Activated CD4-positive, alpha-beta T cell treated with anti-CD3 and anti-CD28 coated beads, Interleukin-2, amount 50 U/mL, for 48 hours (primary cell): ENCODE data around the gene DNAJB6.
A peak's percentile ranks its signal among the peaks of the same experiment; 100 is the strongest.

ENCODE experiments used
- DNase-seq, 2 experiments: peaks; one replicate each; pipeline ENCODE4 v3.0.0-alpha.2; 2020

DNAJB6 gene

DNA sequence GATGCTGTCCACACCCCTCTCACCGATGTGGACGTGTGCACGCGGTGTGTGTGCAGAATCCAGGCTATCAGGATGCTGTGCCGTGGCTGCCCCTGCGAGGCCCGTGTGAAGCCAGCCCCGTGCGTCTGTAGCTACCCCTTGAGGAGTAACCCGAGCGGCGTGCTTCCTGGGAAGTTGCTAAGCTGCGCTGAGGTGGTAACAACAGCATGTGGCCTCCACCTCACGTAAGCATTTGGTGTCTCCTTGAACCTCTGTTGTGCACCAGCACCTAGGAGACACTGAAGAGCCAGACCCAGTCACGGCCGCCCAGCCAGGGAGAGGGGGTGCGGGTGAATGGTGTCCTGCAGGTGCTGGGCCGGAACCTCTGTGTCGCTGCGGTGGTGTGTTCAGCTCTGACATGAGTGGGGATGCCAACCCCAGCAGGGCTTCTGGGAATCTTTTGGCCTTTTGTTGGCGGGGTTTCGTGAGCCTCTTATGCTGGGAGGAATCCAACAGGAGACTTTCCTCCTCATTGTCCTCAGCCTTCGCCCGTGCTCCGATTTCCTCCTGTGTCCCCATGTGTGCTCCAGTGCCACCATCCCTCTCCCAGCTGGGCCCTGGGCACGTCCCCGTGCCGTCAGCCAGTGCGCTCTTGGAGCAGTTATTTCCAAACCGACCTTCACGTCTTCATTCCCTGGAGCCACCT lies 60.4 kb downstream of the DNAJB6 start:
- no peak for DNase-seq

GRCh38 chr7:157397731-157398691 lies 61.2 kb downstream of the DNAJB6 start:
- DNase-seq: peak in 1 of 2 experiments; percentile 32

GRCh38 chr7:157399086-157399687 lies 62.4 kb downstream of the DNAJB6 start:
- DNase-seq: no peak

GRCh38 chr7:157400171-157400860 lies 63.5 kb downstream of the DNAJB6 start:
- no peak for DNase-seq

GRCh38 chr7:157401567-157402387 lies 65.0 kb downstream of the DNAJB6 start:
- DNase-seq: no peak

DNA sequence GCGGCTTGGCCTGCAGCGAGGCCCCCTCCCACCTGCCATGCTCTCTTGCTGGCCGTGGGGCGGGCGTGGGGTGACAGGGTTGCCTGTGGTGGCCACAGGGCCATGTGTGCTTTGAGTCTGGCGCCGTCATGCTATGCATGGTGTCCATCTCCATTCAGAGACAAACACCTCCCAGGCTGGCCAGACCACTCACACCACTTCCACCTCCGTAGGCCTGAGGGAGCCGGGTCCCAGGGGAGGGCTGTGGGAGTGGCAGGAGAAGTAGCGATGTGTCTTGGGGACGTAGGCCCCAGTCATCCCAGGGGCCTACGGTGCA lies 65.5 kb downstream of the DNAJB6 start:
- no peak for DNase-seq

DNA sequence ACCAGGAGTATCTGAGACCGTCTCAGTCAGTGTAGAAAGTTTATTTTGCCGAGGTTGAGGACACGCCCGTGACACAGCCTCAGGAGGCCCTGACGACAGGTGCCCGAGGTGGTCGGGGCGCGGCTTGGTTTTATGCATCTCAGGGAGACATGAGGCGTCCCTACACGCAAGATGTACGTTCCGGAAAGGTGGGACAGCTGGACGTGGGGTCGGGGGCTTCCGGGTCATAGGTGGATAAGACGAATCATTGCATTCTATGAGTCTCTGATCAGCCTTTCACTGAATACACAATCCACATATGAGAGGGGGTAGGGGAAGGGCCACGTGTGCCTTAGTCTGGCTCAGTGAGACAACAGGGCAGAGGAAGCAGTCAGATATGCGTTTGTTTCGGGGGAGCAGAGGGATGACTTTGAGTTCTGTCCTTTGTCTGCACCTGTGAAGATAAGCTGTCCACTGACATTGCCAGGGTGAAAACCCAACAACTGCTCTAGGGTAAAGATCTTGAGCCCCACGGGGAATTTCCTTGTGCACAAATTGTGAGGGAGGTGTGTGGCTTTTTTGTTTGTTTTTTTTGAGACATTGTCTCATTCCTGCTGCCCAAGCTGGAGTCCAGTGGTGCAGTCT lies 66.2 kb downstream of the DNAJB6 start:
- no peak for DNase-seq

GRCh38 chr7:157403646-157404401 lies 67.0 kb downstream of the DNAJB6 start:
- no peak for DNase-seq

DNA sequence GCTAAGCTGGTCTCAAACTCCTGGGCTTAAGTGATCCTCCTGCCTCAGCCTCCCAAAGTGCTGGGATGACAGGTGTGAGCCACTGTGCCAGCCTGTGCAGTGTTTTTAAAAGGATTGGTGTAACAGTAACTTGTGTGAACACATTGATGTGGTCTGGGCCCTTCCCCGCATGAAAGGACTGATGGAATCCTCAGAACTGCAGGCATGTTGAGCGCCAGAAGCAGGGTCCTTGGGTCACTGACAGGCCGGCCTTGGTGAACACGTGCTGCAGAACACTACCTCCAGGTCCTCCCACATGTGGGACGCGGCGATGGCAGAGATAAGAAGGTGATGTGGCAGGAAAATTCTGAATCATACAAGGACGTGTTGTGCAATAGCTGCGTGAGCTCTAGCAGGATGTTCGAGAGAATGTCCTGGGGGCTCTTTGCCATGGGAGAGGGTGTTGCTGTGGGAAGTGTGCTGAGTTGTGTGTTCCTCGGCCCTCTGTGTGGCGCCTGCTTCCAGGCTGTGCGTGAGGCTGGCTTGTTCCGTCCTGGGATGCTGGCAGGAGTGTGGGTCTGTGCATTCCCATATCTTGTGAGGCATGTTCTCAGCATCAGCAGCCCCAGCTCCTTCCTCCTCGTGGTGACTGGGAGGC lies 68.2 kb downstream of the DNAJB6 start:
- peak; percentile 66 to 75 for DNase-seq

- no peak for DNase-seq
These were observed 68.7 kb downstream of the DNAJB6 start for GRCh38 chr7:157405501-157405900.

- DNase-seq: no peak
These were observed 69.4 kb downstream of the DNAJB6 start for GRCh38 chr7:157405914-157406810.

- DNase-seq: no peak
These were observed 70.2 kb downstream of the DNAJB6 start for GRCh38 chr7:157406971-157407370.

DNA sequence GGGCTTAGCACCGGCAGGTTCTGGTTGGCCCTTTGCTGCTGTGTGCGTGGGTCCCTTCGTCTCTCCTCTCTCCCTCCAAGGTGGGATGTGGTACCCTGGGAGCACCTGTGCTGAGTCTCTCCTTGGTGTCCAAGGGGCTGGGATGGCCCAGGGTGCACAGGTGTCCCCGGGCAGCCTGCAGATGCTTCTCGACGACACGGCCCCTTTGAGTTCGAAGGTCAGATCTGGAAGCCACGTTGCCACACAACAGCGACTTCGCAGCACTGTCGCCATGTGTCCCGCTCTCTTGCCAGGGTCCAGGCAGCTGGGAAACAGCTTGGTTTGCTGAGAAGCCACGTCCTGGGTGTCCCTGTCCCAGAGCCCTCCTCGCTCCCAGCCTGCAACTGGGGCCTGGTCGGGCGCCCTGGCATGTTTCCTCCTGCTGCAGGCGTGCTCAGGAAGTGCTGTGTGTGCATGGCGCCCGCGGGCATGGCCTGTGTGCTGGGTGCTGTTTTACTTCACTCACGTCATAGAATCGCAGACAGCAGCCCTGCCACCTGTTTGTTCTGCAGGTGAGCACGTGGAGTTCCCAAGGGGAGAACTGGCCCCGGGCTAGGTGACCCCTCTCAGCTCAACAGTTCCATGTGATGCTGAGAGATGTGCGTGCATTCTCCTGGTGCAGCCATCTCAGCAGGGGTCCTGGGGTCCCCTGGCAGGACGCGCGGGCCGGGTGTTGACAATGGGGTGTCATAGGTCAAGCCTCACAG lies 70.9 kb downstream of the DNAJB6 start:
- DNase-seq: no peak

DNA sequence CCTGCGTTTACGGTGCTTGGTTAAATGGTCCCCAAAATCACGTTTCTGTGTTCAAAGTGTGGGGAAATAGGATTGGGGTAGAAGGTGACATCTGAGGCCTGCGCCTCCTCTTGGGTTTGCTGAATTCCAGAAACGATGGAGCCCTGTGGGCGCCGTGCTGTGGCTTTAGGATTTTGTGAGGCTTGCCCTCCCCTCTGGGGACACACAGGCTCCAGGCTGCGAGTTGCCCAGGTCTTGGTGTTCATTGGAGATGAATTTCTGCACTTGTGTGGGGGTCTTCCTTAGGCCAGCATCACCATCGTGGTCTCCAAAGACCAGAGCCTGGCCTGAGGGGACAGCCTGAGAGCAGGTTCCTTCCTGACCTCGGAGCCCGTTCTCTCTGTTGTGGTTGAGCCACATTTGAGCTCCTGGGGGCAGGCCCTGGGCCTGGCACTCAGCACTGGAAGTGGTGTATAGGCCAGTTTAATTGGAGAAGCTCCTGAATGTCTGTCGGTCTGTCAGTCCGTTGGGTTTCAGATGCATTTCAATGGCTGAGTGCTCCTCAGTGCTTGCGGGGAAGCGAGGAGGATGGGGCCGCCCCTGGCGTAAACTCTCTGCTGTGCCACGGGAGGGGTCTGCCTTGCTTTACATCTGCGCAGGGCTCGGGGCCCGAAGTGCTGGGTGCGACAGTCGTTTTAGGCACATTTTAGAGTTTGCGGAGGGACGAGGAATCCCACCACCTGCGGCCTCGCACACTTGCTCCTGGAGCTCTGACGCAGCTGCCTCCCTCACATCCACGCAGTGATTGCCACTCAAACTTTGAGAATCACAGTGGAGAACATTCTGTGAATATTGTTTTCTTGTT lies 71.7 kb downstream of the DNAJB6 start:
- DNase-seq: no peak

- no peak for DNase-seq
These were observed 72.4 kb downstream of the DNAJB6 start for GRCh38 chr7:157409149-157409752.

GRCh38 chr7:157409753-157410727 lies 73.2 kb downstream of the DNAJB6 start:
- no peak for DNase-seq
